NCI-H345 (cell line): Measurements from ENCODE around the gene GALNT18.
A peak's percentile ranks its signal among the peaks of the same experiment; 100 is the strongest.

ENCODE experiments used
- DNase-seq: peaks from one replicate; lab custom pipeline; 2025; lab: John Stamatoyannopoulos, UW

GALNT18 gene

GRCh38 chr11:11498195-11498594 lies 123.6 kb downstream of the GALNT18 start:
- no peak for DNase-seq

- no peak for DNase-seq
Observed at GRCh38 chr11:11496879-11497278, 124.9 kb downstream of the GALNT18 start.

GRCh38 chr11:11494348-11494747 lies 127.5 kb downstream of the GALNT18 start:
- DNase-seq, result no peak

GRCh38 chr11:11493698-11494097 lies 128.1 kb downstream of the GALNT18 start:
- no peak for DNase-seq

GRCh38 chr11:11491589-11491988 lies 130.2 kb downstream of the GALNT18 start:
- DNase-seq, result no peak

- no peak for DNase-seq
Observed at GRCh38 chr11:11491014-11491413, 130.8 kb downstream of the GALNT18 start.

GRCh38 chr11:11486423-11486822 lies 135.4 kb downstream of the GALNT18 start:
- no peak for DNase-seq

GRCh38 chr11:11486002-11486401 lies 135.8 kb downstream of the GALNT18 start:
- no peak for DNase-seq

GRCh38 chr11:11483627-11484026 lies 138.2 kb downstream of the GALNT18 start:
- DNase-seq, result no peak

GRCh38 chr11:11482730-11483129 lies 139.1 kb downstream of the GALNT18 start:
- no peak for DNase-seq

GRCh38 chr11:11481371-11481770 lies 140.4 kb downstream of the GALNT18 start:
- no peak for DNase-seq

GRCh38 chr11:11480971-11481370 lies 140.8 kb downstream of the GALNT18 start:
- DNase-seq, result no peak

- DNase-seq, result no peak
Observed at GRCh38 chr11:11478687-11479086, 143.1 kb downstream of the GALNT18 start.

GRCh38 chr11:11477695-11478420 lies 143.9 kb downstream of the GALNT18 start:
- peak; percentile 12 for DNase-seq

- DNase-seq, result no peak
Observed at GRCh38 chr11:11476971-11477645, 144.7 kb downstream of the GALNT18 start.

- no peak for DNase-seq
Observed at GRCh38 chr11:11476499-11476898, 145.3 kb downstream of the GALNT18 start.

GRCh38 chr11:11472106-11472505 lies 149.7 kb downstream of the GALNT18 start:
- DNase-seq, result no peak

GRCh38 chr11:11471201-11471600 lies 150.6 kb downstream of the GALNT18 start:
- no peak for DNase-seq

- DNase-seq, result no peak
Observed at GRCh38 chr11:11468954-11469353, 152.9 kb downstream of the GALNT18 start.

- DNase-seq, result no peak
Observed at GRCh38 chr11:11467312-11467711, 154.5 kb downstream of the GALNT18 start.

- no peak for DNase-seq
Observed at GRCh38 chr11:11464555-11464954, 157.2 kb downstream of the GALNT18 start.

- DNase-seq, result peak; percentile 48
Observed at GRCh38 chr11:11463405-11463804, 158.4 kb downstream of the GALNT18 start.

GRCh38 chr11:11461473-11461872 lies 160.3 kb downstream of the GALNT18 start:
- DNase-seq, result no peak

GRCh38 chr11:11459578-11459977 lies 162.2 kb downstream of the GALNT18 start:
- no peak for DNase-seq
